K562 (cell line): ENCODE data around the gene TGOLN2. TPM values are rescaled to one million over a fixed set of nuclear protein-coding genes. Genes with fewer than 3 reads are reported as not detected.

ENCODE experiments used
- ATAC-seq: fragments of 200-7000 bp; cut with Tn5 transposase; 3 replicates; pipeline ENCODE4 v1.9.1; 2020; ENCODE audit warnings: moderate library complexity
- Bru-seq: library from RNA; stranded (reverse); fragments of 400-500 nt; gene quantifications from one replicate; lab custom pipeline; 2021; lab: Mats Ljungman, UMichigan
- BruChase-seq, 2 experiments: library from RNA; stranded (reverse); fragments of 400-500 nt; gene quantifications; one replicate each; lab custom pipeline; 2021; lab: Mats Ljungman, UMichigan
- BruUV-seq: library from RNA; stranded (reverse); fragments of 400-500 nt; replicated peaks from 2 replicates; lab custom pipeline; 2021; lab: Mats Ljungman, UMichigan
- CTCF ChIA-PET: fragments of 300-600 bp; formaldehyde crosslinking; extraction: SDS; loops from one replicate; lab custom pipeline; 2021; ENCODE audit warnings: low intra/inter-chr PET ratio; lab: Yijun Ruan, JAX
- POLR2A ChIA-PET: fragments of 300-600, 350-650 bp; sonication (Branson Sonifier 250); formaldehyde crosslinking; extraction: SDS; loops from one replicate; lab custom pipeline; 2021; ENCODE audit warnings: antibody characterized with exemption, inconsistent platforms; lab: Yijun Ruan, JAX
- DNase-seq, 4 experiments: peaks; one replicate each; pipeline versions ENCODE4 v3.0.0 to v3.0.0-alpha.2; 2011 to 2018; ENCODE audit warnings: low spot score in 3 of 4, mixed read lengths in 3 of 4; ENCODE audit errors: extremely low read depth in 1 of 4
- FAIRE-seq: peaks from 2 replicates; lab custom pipeline; 2011; peaks lifted over from hg19 to GRCh38; lab: Jason Lieb, UNC
- H2AFZ ChIP-seq: 2 replicates; pipeline ENCODE4 v1.6.0; 2011; ENCODE audit warnings: low read depth, low read length, control low read depth, inconsistent platforms
- H3K27ac ChIP-seq: fragments of 200-600 bp; 3 replicates; pipeline ENCODE4 v1.8.0; 2011; ENCODE audit warnings: low read depth, mild to moderate bottlenecking, control low read depth, inconsistent platforms, low read length, moderate library complexity, mixed read lengths; ENCODE audit errors: extremely low read depth
- H3K27me3 ChIP-seq, 2 experiments: fragments of 300-600 bp in 1 of 2; 2 replicates in 1 of 2; 3 replicates in 1 of 2; pipeline versions ENCODE4 v1.6.0 to v1.8.0; 2011; ENCODE audit warnings: inconsistent platforms in 2 of 2, low read length in 2 of 2, mild to moderate bottlenecking in 1 of 2, mixed read lengths in 1 of 2, moderate library complexity in 1 of 2; ENCODE audit not compliant: control insufficient read depth in 2 of 2, insufficient read depth in 2 of 2
- H3K36me3 ChIP-seq: fragments of 300-600 bp; 3 replicates; pipeline ENCODE4 v1.8.0; 2011; ENCODE audit warnings: mild to moderate bottlenecking, low read length, inconsistent platforms; ENCODE audit not compliant: control insufficient read depth, insufficient read depth
- H3K4me1 ChIP-seq, 2 experiments: fragments of 200-600 bp in 1 of 2; replicated peaks in 1 of 2; 2 replicates in 1 of 2; 3 replicates in 1 of 2; pipeline versions ENCODE4 v1.5.1 to v1.8.0; 2011; ENCODE audit warnings: inconsistent platforms in 2 of 2, low read length in 2 of 2, mild to moderate bottlenecking in 1 of 2, mixed read lengths in 1 of 2, moderate library complexity in 1 of 2; ENCODE audit not compliant: control insufficient read depth in 2 of 2, insufficient read depth in 2 of 2
- H3K4me2 ChIP-seq: 2 replicates; pipeline ENCODE4 v1.6.1; 2011; ENCODE audit warnings: low read length, control low read depth, inconsistent platforms, mixed read lengths; ENCODE audit not compliant: insufficient read depth
- H3K4me3 ChIP-seq: fragments of 200-600 bp; sonication (generic), shearing (Covaris generic); 2 replicates; pipeline ENCODE4 v1.5.1; 2016; ENCODE audit warnings: control low read depth, inconsistent platforms
- H3K79me2 ChIP-seq: fragments of 200-600 bp; 3 replicates; pipeline ENCODE4 v1.8.0; 2011; ENCODE audit warnings: low read length, inconsistent platforms; ENCODE audit not compliant: control insufficient read depth, insufficient read depth
- H3K9ac ChIP-seq, 2 experiments: 2 replicates each; pipeline versions ENCODE4 v1.6.0 to v1.6.1; 2011; ENCODE audit warnings: low read depth in 2 of 2, low read length in 2 of 2, control low read depth in 1 of 2, inconsistent platforms in 1 of 2, mild to moderate bottlenecking in 1 of 2, mixed read lengths in 1 of 2; ENCODE audit not compliant: insufficient read depth in 1 of 2
- H3K9me1 ChIP-seq: one replicate; pipeline ENCODE4 v1.6.0; 2011; ENCODE audit warnings: inconsistent platforms, mild to moderate bottlenecking, low read length, moderate library complexity; ENCODE audit not compliant: control insufficient read depth, insufficient read depth
- H3K9me3 ChIP-seq: replicated peaks from 2 replicates; pipeline ENCODE4 v1.5.1; 2011; ENCODE audit warnings: low read depth, low read length, inconsistent platforms; ENCODE audit not compliant: control insufficient read depth, insufficient read depth
- H4K20me1 ChIP-seq: replicated peaks from 2 replicates; pipeline ENCODE4 v1.6.1; 2011; ENCODE audit warnings: low read length, inconsistent platforms, mixed read lengths; ENCODE audit not compliant: control insufficient read depth, insufficient read depth
- BRF1 ChIP-seq: IDR thresholded peaks from 3 replicates; pipeline ENCODE4 v1.6.1; 2011; ENCODE audit warnings: borderline replicate concordance, mild to moderate bottlenecking; ENCODE audit not compliant: insufficient read length; ENCODE audit errors: extremely low read depth
- ELF1 ChIP-seq: fragments of 200-800 bp; sonication (Bioruptor generic); IDR thresholded peaks from 2 replicates; pipeline ENCODE4 v1.6.1; 2016; ENCODE audit warnings: missing genetic modification characterization, missing compliant biosample characterization
- NCOA1 ChIP-seq: fragments of 450-650 bp; IDR thresholded peaks from 2 replicates; pipeline ENCODE4 v1.6.1; 2016; ENCODE audit warnings: low read depth
- PCBP1 ChIP-seq: fragments of 200-400 bp; formaldehyde crosslinking; IDR thresholded peaks from 2 replicates; pipeline ENCODE4 v1.6.1; 2018; ENCODE audit warnings: mild to moderate bottlenecking, low read depth, low read length; ENCODE audit not compliant: poor library complexity, severe bottlenecking
- PHF8 ChIP-seq: fragments of 200-600 bp; sonication (generic); IDR thresholded peaks from 2 replicates; pipeline ENCODE4 v1.6.1; 2012; ENCODE audit warnings: mixed run types, mild to moderate bottlenecking, inconsistent platforms, low read length, moderate library complexity, borderline replicate concordance
- SIN3B ChIP-seq: fragments of 450-650 bp; IDR thresholded peaks from 2 replicates; pipeline ENCODE4 v1.6.1; 2017; ENCODE audit warnings: low read depth, mild to moderate bottlenecking, moderate library complexity
- ZBTB17 ChIP-seq: fragments of 450-650 bp; formaldehyde crosslinking; IDR thresholded peaks from 2 replicates; pipeline ENCODE4 v1.4.0; 2020; ENCODE audit warnings: mild to moderate bottlenecking
- ZNF280A ChIP-seq: fragments of 450-650 bp; IDR thresholded peaks from 2 replicates; pipeline ENCODE4 v1.6.1; 2018; ENCODE audit warnings: mild to moderate bottlenecking, low read depth; ENCODE audit not compliant: partially characterized antibody
- ZNF398 ChIP-seq: fragments of 250-450 bp; sonication (Bioruptor Pico); IDR thresholded peaks from 2 replicates; pipeline ENCODE4 v1.8.0; 2021; ENCODE audit warnings: moderate library complexity, mild to moderate bottlenecking, inconsistent platforms
- ZNF644 ChIP-seq: fragments of 200-800 bp; sonication (Bioruptor generic); IDR thresholded peaks from 2 replicates; pipeline ENCODE4 v1.6.1; 2016; ENCODE audit warnings: low read depth, missing genetic modification characterization, missing compliant biosample characterization
- ZZZ3 ChIP-seq: fragments of 450-650 bp; IDR thresholded peaks from 2 replicates; pipeline ENCODE4 v1.6.1; 2016; ENCODE audit warnings: antibody characterized with exemption, mild to moderate bottlenecking, moderate library complexity
- WGBS: fragments of 100-300 bp; shearing (Covaris generic); methylation state at CpG from one replicate; pipeline ENCODE4 v1.1.6; 2016; ENCODE audit warnings: low coverage, mixed read lengths; ENCODE audit not compliant: insufficient coverage; ENCODE audit errors: missing lambda C conversion rate; 5-methylcytosine and 5-hydroxymethylcytosine counted together
- in situ Hi-C: fragments of 300-500 bp; cut with MboI; formaldehyde crosslinking; loops from 4 replicates; pipeline ENCODE4 v1.15.0; 2018; ENCODE audit warnings: inconsistent platforms, mixed read lengths
- intact Hi-C: fragments of 100-400 bp; cut with micrococcal nuclease; formaldehyde crosslinking; loops from 2 replicates; pipeline ENCODE4 v1.14.2; 2022
- long read RNA-seq, 3 experiments: library from polyadenylated mRNA in 2 of 3; library from RNA in 1 of 3; unstranded in 2 of 3; stranded (forward) in 1 of 3; transcript quantifications; one replicate each; pipeline ENCODE4 v2.0.0, GENCODE V29; 2019 to 2022
- polyA minus RNA-seq, 3 experiments: library from RNA; depleted of rRNA, polyadenylated mRNA; stranded (reverse); fragments of >200 nt; gene quantifications; 2 replicates each; pipeline ENCODE4 v1.2.3, GENCODE V29; 2011
- polyA plus RNA-seq, 8 experiments: library from polyadenylated mRNA; depleted of rRNA in 4 of 8; stranded (reverse) in 5 of 8; unstranded in 3 of 8; fragments of >200 nt; fragmentation: Nextera tagmentation in 2 of 8; fragmentation: Illumina TruSeq in 1 of 8; extraction: Ambion mirVana in 2 of 8; extraction: Trizol in 1 of 8; gene quantifications; 2 replicates each; pipeline versions ENCODE4 v1.2.1 to v1.2.3, GENCODE V29; 2011 to 2014; ENCODE audit warnings: inconsistent platforms in 1 of 8, missing spikeins in 1 of 8
- total RNA-seq, 7 experiments: library from RNA; depleted of rRNA in 6 of 7; stranded (reverse); fragments of >200 nt in 6 of 7; fragmentation: Illumina TruSeq in 2 of 7; extraction: Trizol in 2 of 7; gene quantifications; 2 replicates each; pipeline versions ENCODE4 v1.2.1 to v1.2.3, GENCODE V29; 2011 to 2021; ENCODE audit warnings: low replicate concordance in 1 of 7

TGOLN2 gene
- total RNA-seq (2011; cell fraction: chromatin; rRNA removed; ENCODE audit: low replicate concordance) = 117 and 121 TPM in 2 replicates
- 73.6 and 84.5 TPM in 2 replicates for total RNA-seq (2011; cell fraction: nucleolus; rRNA removed)
- total RNA-seq (2011; cell fraction: nucleoplasm; rRNA removed) = 118 and 151 TPM in 2 replicates
- total RNA-seq (2014; rRNA removed) (35.9 and 40.7 TPM in 2 replicates), total RNA-seq (2014; rRNA removed; fragmentation: Illumina TruSeq; extraction: Trizol) (28.3 and 32.1 TPM in 2 replicates), total RNA-seq (2015; rRNA removed; fragmentation: Illumina TruSeq; extraction: Trizol) (30.7 and 31.9 TPM in 2 replicates), total RNA-seq (2021) (47.4 and 48.0 TPM in 2 replicates), polyA plus RNA-seq (2011; rRNA removed) (38.9 and 61.7 TPM in 2 replicates), polyA plus RNA-seq (2014; fragmentation: Illumina TruSeq; extraction: Trizol) (60.5 and 66.5 TPM in 2 replicates), polyA plus RNA-seq (2014; fragmentation: Nextera tagmentation; extraction: Ambion mirVana) (10 to 100 TPM; 13.0 to 18.0 TPM), polyA plus RNA-seq (2014; rRNA removed) (52.1 and 53.1 TPM in 2 replicates), polyA minus RNA-seq (2011; rRNA and poly(A)+ RNA removed) (27.2 and 44.1 TPM in 2 replicates), Bru-seq, nascent RNA (percentile 94 among the genes with signal in this experiment), BruChase-seq, experiment 1, labeled RNA remaining after a 2-hour chase (percentile 97 among the genes with signal in this experiment), BruChase-seq, experiment 2, labeled RNA remaining after a 6-hour chase (percentile 98 among the genes with signal in this experiment)
- polyA plus RNA-seq (2011; cell fraction: cytosol; rRNA removed) = 33.8 and 36.9 TPM in 2 replicates
- polyA plus RNA-seq (2011; cell fraction: nucleus; rRNA removed) = 42.9 and 60.6 TPM in 2 replicates
- 35.4 and 54.6 TPM in 2 replicates for polyA plus RNA-seq (2012)
- polyA minus RNA-seq (2011; cell fraction: cytosol; rRNA and poly(A)+ RNA removed) = 19.2 and 19.4 TPM in 2 replicates
- 25.9 and 26.5 TPM in 2 replicates for polyA minus RNA-seq (2011; cell fraction: nucleus; rRNA and poly(A)+ RNA removed)
- long read RNA-seq, experiment 1, full-length matches to known transcripts = 13 of 161 reads
- long read RNA-seq, experiment 1, partial matches to known transcripts = 12 of 161 reads
- long read RNA-seq, experiment 1, other reads (novel, unspliced or antisense) = 136 of 161 reads
- long read RNA-seq, experiment 2, full-length matches to known transcripts = 4 of 18 reads
- long read RNA-seq, experiment 2, partial matches to known transcripts = 1 of 18 reads
- long read RNA-seq, experiment 2, other reads (novel, unspliced or antisense) = 13 of 18 reads
- long read RNA-seq, experiment 3, full-length matches to known transcripts = 17 of 29 reads
- long read RNA-seq, experiment 3, partial matches to known transcripts = 1 of 29 reads
- long read RNA-seq, experiment 3, other reads (novel, unspliced or antisense) = 11 of 29 reads

- H2AFZ ChIP-seq = peak within 1 kb of the TSS; percentile 99
- peak within 1 kb of the TSS; percentile 97 for H3K4me2 ChIP-seq
- H3K9me1 ChIP-seq = no peaks in the 10 kb centered on the region
- H3K9me3 ChIP-seq = no peaks in the 10 kb centered on the region
- peaks cover 45% of the 10 kb centered on the region for H3K79me2 ChIP-seq
- DNase-seq = peak; percentile 95 to 98 (median 97)
- intact Hi-C loops = loop anchor here (5.0 kb wide), 3 partner anchors 89 to 289 kb away; partner anchors contain the start of genes SH2D6 and USP39
- peaks cover 21 to 27% of the 10 kb centered on the region in 2 experiments; a peak in 4 of 5 replicates for H3K4me1 ChIP-seq
- TSS peak; percentile 90 for BruUV-seq
- WGBS = under 1% methylated on average over 53 of the region's 57 CpGs
- H3K4me3 ChIP-seq = peak within 1 kb of the TSS; percentile 82
- in situ Hi-C loops = no loop called here
- no peaks in the 10 kb centered on the region for H3K27me3 ChIP-seq
- peak within 1 kb of the TSS; percentile 97 for H3K27ac ChIP-seq
- POLR2A ChIA-PET = interaction anchor here (0.5 to 2.6 kb wide), 19 partner anchors 9 to 853 kb away, joined by 3 to 13 read pairs (median 3); partner anchors contain the start of genes ELMOD3 and RETSAT
- ATAC-seq = peak; percentile 94
- H4K20me1 ChIP-seq = peaks cover 15% of the 10 kb centered on the region
- CTCF ChIA-PET = no interaction called here
- peak; percentile 62 for FAIRE-seq
- peaks cover 36% of the 10 kb centered on the region for H3K36me3 ChIP-seq
- peak within 1 kb of the TSS; percentile 93 to 98 for H3K9ac ChIP-seq
- TF ChIP-seq ZNF280A = no peak
- no peak for TF ChIP-seq ZNF398
- TF ChIP-seq ZNF644 = no peak
- peak; percentile 40; the same call in 1 of the 2 replicates for TF ChIP-seq ZBTB17 (CRISPR knock-in tag)
- peak; percentile 84 for TF ChIP-seq PCBP1
- TF ChIP-seq ZZZ3 = no peak
- TF ChIP-seq PHF8 = peak; percentile 97
- no peak for TF ChIP-seq NCOA1
- peak; percentile 91 for TF ChIP-seq ELF1 (tag)
- no peak for TF ChIP-seq BRF1
- TF ChIP-seq SIN3B = peak; percentile 28; the same call in 1 of the 2 replicates
These were observed at the start of gene TGOLN2 for GRCh38 chr2:85327822-85328617. Gene TGOLN2 (minus strand): TSS chr2:85327989. CDS start chr2:85327962, 27 bp downstream.
